Uterus (tissue), 4 donors: ENCODE data around the gene OR52D1. TPM values are rescaled to one million over a fixed set of nuclear protein-coding genes. Genes with fewer than 3 reads are reported as not detected.

Experiments used
- DNase-seq, 2 donors: peaks; one replicate each; pipeline ENCODE4 v3.0.0-alpha.2; 2019 to 2020
- H3K27ac ChIP-seq, 2 donors: fragments of 200-600 bp; sonication (generic); 1 replicate in 1 of 2; 2 replicates in 1 of 2; pipeline ENCODE4 v1.5.1; 2016 to 2018
- H3K27me3 ChIP-seq, 2 donors: fragments of 200-600 bp; sonication (generic); one replicate each; pipeline ENCODE4 v1.5.1; 2018 to 2019; ENCODE audit warnings: control low read depth in 1 of 2
- H3K36me3 ChIP-seq, 2 donors: fragments of 200-600 bp; sonication (generic); one replicate each; pipeline ENCODE4 v1.5.1; 2019; ENCODE audit warnings: control low read depth in 1 of 2
- H3K4me1 ChIP-seq, 2 donors: fragments of 200-600 bp; sonication (generic); one replicate each; pipeline ENCODE4 v1.5.1; 2018 to 2019; ENCODE audit warnings: control low read depth in 1 of 2
- H3K4me3 ChIP-seq, 2 donors: fragments of 200-600 bp; sonication (generic); 1 replicate in 1 of 2; 2 replicates in 1 of 2; pipeline ENCODE4 v1.5.1; 2018 to 2019; ENCODE audit warnings: mild to moderate bottlenecking in 1 of 2
- H3K9me3 ChIP-seq, 2 donors: fragments of 200-600 bp; sonication (generic); one replicate each; pipeline ENCODE4 v1.5.1; 2019; ENCODE audit warnings: control low read depth in 1 of 2
- POLR2A ChIP-seq, 2 donors: fragments of 450-650 bp; IDR thresholded peaks; one replicate each; pipeline ENCODE4 v1.6.1; 2016; ENCODE audit warnings: antibody characterized with exemption in 2 of 2, mild to moderate bottlenecking in 1 of 2, moderate library complexity in 1 of 2
- intact Hi-C: fragments of 100-400 bp; cut with DNase I; formaldehyde crosslinking; loops from one replicate; pipeline ENCODE4 v1.15.1; 2023; ENCODE audit warnings: low total_unique reads
- total RNA-seq, 4 donors: library from RNA; depleted of rRNA in 3 of 4; stranded (reverse); fragments of >200 nt in 3 of 4; gene quantifications; one replicate each; pipeline versions ENCODE4 v1.1.0 to v1.2.4, GENCODE V29; 2014 to 2023
- TF ChIP-seq, protein P1 (sequence below), 4 experiments: fragments of 200-600 bp in 2 of 4; fragments of 450-650 bp in 2 of 4; sonication (generic) in 2 of 4; IDR thresholded peaks; one replicate each; pipeline ENCODE4 v1.5.1; 2016 to 2019; ENCODE audit warnings: antibody characterized with exemption in 4 of 4, mild to moderate bottlenecking in 2 of 4, moderate library complexity in 1 of 4
- donor health status: DM: yes; HTN: yes; CAD: no.

The OR52D1 gene
- total RNA-seq, 4 donors from 2014 or later: not detected

DNA sequence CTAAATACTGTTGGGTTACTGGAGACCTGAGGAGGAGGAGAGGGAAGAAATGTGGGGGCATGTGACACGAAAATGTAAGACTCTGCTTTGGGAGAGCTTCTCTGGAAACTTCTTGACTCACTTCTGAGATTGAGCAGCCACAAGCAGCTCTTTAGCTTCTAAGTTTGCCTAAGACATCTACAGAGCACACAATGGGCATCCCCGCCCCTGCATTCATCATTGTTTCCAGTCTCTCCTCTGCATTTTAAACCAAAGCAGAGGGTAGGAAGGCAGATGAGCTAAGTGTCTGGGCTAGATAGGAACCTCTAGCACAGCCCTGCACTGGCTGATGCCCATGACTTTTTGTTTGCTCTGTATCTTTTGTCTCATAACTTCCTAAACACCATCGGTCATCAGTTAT, 2.1 kb upstream of the OR52D1 start:
- Histone ChIP-seq H3K27me3 (no peaks in the 10 kb centered on the region), H3K4me3 (no peak overlapping the region), H3K36me3 (no peaks in the 10 kb centered on the region), H3K4me1 (no peaks in the 10 kb centered on the region), H3K27ac (no peak overlapping the region), H3K9me3 (no peaks in the 10 kb centered on the region)
- no peak for DNase-seq
- TF ChIP-seq POLR2A (IDR thresholded peaks at IDR 0.05): no peak
- TF ChIP-seq, protein P1, sequence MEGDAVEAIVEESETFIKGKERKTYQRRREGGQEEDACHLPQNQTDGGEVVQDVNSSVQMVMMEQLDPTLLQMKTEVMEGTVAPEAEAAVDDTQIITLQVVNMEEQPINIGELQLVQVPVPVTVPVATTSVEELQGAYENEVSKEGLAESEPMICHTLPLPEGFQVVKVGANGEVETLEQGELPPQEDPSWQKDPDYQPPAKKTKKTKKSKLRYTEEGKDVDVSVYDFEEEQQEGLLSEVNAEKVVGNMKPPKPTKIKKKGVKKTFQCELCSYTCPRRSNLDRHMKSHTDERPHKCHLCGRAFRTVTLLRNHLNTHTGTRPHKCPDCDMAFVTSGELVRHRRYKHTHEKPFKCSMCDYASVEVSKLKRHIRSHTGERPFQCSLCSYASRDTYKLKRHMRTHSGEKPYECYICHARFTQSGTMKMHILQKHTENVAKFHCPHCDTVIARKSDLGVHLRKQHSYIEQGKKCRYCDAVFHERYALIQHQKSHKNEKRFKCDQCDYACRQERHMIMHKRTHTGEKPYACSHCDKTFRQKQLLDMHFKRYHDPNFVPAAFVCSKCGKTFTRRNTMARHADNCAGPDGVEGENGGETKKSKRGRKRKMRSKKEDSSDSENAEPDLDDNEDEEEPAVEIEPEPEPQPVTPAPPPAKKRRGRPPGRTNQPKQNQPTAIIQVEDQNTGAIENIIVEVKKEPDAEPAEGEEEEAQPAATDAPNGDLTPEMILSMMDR (IDR thresholded peaks at IDR 0.05): no peak
- intact Hi-C loops: no loop called here

DNA sequence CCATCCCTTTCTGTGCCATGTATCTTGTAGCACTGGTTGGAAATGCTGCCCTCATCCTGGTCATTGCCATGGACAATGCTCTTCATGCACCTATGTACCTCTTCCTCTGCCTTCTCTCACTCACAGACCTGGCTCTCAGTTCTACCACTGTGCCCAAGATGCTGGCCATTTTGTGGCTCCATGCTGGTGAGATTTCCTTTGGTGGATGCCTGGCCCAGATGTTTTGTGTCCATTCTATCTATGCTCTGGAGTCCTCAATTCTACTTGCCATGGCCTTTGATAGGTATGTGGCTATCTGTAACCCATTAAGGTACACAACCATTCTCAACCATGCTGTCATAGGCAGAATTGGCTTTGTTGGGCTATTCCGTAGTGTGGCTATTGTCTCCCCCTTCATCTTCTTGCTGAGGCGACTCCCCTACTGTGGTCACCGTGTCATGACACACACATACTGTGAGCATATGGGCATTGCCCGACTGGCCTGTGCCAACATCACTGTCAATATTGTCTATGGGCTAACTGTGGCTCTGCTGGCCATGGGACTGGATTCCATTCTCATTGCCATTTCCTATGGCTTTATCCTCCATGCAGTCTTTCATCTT, 414 bp downstream of the OR52D1 start:
- no peak overlapping the region for H3K4me3 ChIP-seq
- no peaks in the 10 kb centered on the region for H3K9me3 ChIP-seq
- H3K27me3 ChIP-seq: no peaks in the 10 kb centered on the region
- no peak for DNase-seq
- no peaks in the 10 kb centered on the region for H3K4me1 ChIP-seq
- intact Hi-C loops: no loop called here
- TF ChIP-seq, protein P1 (IDR thresholded peaks at IDR 0.05): no peak
- TF ChIP-seq POLR2A (IDR thresholded peaks at IDR 0.05): no peak
- H3K36me3 ChIP-seq: no peaks in the 10 kb centered on the region
- H3K27ac ChIP-seq: no peak overlapping the region

- Histone ChIP-seq H3K4me1 (no peaks in the 10 kb centered on the region), H3K27me3 (no peaks in the 10 kb centered on the region), H3K27ac (no peak overlapping the region), H3K9me3 (no peaks in the 10 kb centered on the region), H3K36me3 (no peaks in the 10 kb centered on the region), H3K4me3 (no peak overlapping the region)
- no peak for DNase-seq
- intact Hi-C loops: no loop called here
- TF ChIP-seq, protein P1 (IDR thresholded peaks at IDR 0.05): no peak
- TF ChIP-seq POLR2A (IDR thresholded peaks at IDR 0.05): no peak
These were observed 1.3 kb downstream of the OR52D1 start for GRCh38 chr11:5489576-5490357.

- TF ChIP-seq POLR2A (IDR thresholded peaks at IDR 0.05): no peak
- intact Hi-C loops: no loop called here
- H3K4me3 ChIP-seq: no peak overlapping the region
- H3K27me3 ChIP-seq: no peaks in the 10 kb centered on the region
- no peaks in the 10 kb centered on the region for H3K36me3 ChIP-seq
- no peaks in the 10 kb centered on the region for H3K4me1 ChIP-seq
- no peak for DNase-seq
- no peaks in the 10 kb centered on the region for H3K9me3 ChIP-seq
- no peak overlapping the region for H3K27ac ChIP-seq
These were observed 11.2 kb downstream of the OR52D1 start for GRCh38 chr11:5499671-5500070.

DNA sequence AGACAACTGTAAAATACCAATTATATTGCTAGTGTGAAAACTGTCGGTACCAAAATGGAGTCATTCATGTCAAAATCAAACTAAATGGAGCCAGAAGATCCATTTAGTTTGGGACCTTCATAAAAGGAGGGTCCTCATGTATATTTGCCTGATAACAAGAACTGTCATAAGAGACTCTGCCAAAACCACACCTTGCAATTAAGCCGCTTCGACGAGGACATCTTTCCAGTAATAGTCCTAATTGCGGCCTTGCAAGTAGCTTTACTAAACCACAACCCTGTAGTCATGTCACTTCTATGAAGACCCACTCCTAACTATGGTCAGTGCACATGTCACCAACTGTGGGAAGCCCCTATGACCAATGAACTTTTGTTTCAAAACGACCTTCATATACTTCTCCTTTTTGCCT, 11.9 kb downstream of the OR52D1 start:
- no peak for DNase-seq
- Histone ChIP-seq H3K4me1 (no peaks in the 10 kb centered on the region), H3K27ac (no peak overlapping the region), H3K9me3 (no peaks in the 10 kb centered on the region), H3K27me3 (no peaks in the 10 kb centered on the region), H3K36me3 (no peaks in the 10 kb centered on the region), H3K4me3 (no peak overlapping the region)
- TF ChIP-seq POLR2A (IDR thresholded peaks at IDR 0.05): no peak
- intact Hi-C loops: no loop called here

DNA sequence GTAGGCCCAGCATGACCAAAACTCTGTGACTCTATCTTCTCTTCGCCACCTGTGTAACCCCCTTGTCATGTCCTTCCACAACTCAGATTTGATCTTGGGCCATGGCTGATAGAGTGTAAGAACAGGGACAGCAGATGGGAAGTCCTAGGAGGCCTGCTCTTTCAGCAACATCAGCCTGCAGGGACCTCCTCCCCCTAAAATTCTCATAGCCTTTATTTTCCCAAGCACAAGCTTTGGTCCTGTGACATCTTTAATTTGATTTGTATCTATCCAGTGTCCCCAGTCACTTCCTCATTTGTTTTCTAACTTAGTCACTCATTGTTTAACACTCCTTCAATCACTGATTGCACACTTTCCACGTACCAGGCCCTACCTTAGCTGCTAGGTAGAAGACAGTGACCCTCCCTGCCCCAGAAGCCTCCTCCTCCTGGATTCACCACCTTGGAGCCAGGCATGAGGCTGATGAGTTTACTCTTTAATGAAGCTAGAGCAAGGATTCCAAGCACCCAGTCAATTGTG, 16.0 kb downstream of the OR52D1 start:
- no peak for DNase-seq
- H3K36me3 ChIP-seq: no peaks in the 10 kb centered on the region
- H3K4me1 ChIP-seq: no peaks in the 10 kb centered on the region
- TF ChIP-seq POLR2A (IDR thresholded peaks at IDR 0.05): no peak
- TF ChIP-seq, protein P1 (IDR thresholded peaks at IDR 0.05): no peak
- no peaks in the 10 kb centered on the region for H3K27me3 ChIP-seq
- intact Hi-C loops: no loop called here
- H3K4me3 ChIP-seq: no peak overlapping the region
- no peak overlapping the region for H3K27ac ChIP-seq
- H3K9me3 ChIP-seq: no peaks in the 10 kb centered on the region
